SK-N-SH (cell line): ENCODE measurements around the gene CST2.

ENCODE experiments used
- ELF1 ChIP-seq: IDR thresholded peaks from 2 replicates; pipeline ENCODE4 v1.4.0; 2012
- EP300 ChIP-seq, 2 experiments: IDR thresholded peaks; 2 replicates each; pipeline versions ENCODE4 v1.4.0 to v1.6.1; 2012; ENCODE audit warnings: borderline replicate concordance in 1 of 2, low read depth in 1 of 2, low read length in 1 of 2
- FOSL2 ChIP-seq: IDR thresholded peaks from 2 replicates; pipeline ENCODE4 v1.4.0; 2012; ENCODE audit warnings: low read depth, mild to moderate bottlenecking, moderate library complexity, borderline replicate concordance
- JUND ChIP-seq: IDR thresholded peaks from 2 replicates; pipeline ENCODE4 v1.4.0; 2012
- MXI1 ChIP-seq: IDR thresholded peaks from 2 replicates; pipeline ENCODE4 v1.6.1; 2012; ENCODE audit warnings: mild to moderate bottlenecking, low read depth, low read length, improper control_type of control experiment
- NRF1 ChIP-seq: IDR thresholded peaks from 2 replicates; pipeline ENCODE4 v1.6.1; 2012; ENCODE audit warnings: low read depth, mild to moderate bottlenecking, low read length
- POLR2AphosphoS5 ChIP-seq: IDR thresholded peaks from 2 replicates; pipeline ENCODE4 v1.6.1; 2012; ENCODE audit warnings: low read depth, low read length
- RXRA ChIP-seq: IDR thresholded peaks from 2 replicates; pipeline ENCODE4 v1.4.0; 2012; ENCODE audit warnings: low read depth, mild to moderate bottlenecking, borderline replicate concordance
- TCF12 ChIP-seq: IDR thresholded peaks from 2 replicates; pipeline ENCODE4 v1.4.0; 2012
- TEAD4 ChIP-seq: IDR thresholded peaks from 2 replicates; pipeline ENCODE4 v1.4.0; 2012; ENCODE audit warnings: mild to moderate bottlenecking, borderline replicate concordance; ENCODE audit not compliant: insufficient read depth
- YY1 ChIP-seq: IDR thresholded peaks from 2 replicates; pipeline ENCODE4 v1.4.0; 2012; ENCODE audit warnings: low read depth, mild to moderate bottlenecking
- TF ChIP-seq, protein P1 (sequence below): fragments of 200-600 bp; sonication (generic); IDR thresholded peaks from 2 replicates; pipeline ENCODE4 v1.6.1; 2017; ENCODE audit warnings: antibody characterized with exemption, mild to moderate bottlenecking, moderate library complexity
- TF ChIP-seq, protein P2 (sequence below): IDR thresholded peaks from 2 replicates; pipeline ENCODE4; 2012
- TF ChIP-seq, protein P3 (sequence below): IDR thresholded peaks from 2 replicates; pipeline ENCODE4 v1.4.0; 2012; ENCODE audit warnings: low read depth

DNA sequence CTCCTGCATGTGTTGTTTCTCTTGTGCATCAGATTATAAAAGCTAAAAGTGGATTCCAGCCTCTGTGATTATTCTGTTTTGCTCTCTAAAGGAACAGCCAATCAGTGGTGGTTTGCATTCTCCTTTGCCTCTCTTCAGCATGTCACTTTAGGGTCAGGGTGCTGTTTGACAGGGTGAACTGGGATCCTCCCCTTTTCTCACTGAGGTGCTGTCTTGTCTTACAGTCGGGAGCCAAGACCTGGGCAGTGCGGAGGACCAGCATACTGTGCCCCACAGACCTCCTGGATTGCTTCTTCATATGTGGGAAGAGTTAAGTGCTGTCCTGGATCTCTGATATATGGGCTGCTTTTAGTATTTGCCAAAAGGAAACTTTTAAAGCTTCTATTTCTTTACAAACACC, 15.2 kb upstream of the CST2 start:
- no peak for TF ChIP-seq EP300 (IDR thresholded peaks at IDR 0.05; ENCODE audit: borderline replicate concordance in 1 of 2, low read depth in 1 of 2, low read length in 1 of 2)
- TF ChIP-seq, protein P1, sequence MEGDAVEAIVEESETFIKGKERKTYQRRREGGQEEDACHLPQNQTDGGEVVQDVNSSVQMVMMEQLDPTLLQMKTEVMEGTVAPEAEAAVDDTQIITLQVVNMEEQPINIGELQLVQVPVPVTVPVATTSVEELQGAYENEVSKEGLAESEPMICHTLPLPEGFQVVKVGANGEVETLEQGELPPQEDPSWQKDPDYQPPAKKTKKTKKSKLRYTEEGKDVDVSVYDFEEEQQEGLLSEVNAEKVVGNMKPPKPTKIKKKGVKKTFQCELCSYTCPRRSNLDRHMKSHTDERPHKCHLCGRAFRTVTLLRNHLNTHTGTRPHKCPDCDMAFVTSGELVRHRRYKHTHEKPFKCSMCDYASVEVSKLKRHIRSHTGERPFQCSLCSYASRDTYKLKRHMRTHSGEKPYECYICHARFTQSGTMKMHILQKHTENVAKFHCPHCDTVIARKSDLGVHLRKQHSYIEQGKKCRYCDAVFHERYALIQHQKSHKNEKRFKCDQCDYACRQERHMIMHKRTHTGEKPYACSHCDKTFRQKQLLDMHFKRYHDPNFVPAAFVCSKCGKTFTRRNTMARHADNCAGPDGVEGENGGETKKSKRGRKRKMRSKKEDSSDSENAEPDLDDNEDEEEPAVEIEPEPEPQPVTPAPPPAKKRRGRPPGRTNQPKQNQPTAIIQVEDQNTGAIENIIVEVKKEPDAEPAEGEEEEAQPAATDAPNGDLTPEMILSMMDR, result no peak
- TF ChIP-seq POLR2AphosphoS5, result no peak
- no peak for TF ChIP-seq ELF1
- TF ChIP-seq RXRA, result no peak
- no peak for TF ChIP-seq FOSL2
- TF ChIP-seq YY1, result no peak
- no peak for TF ChIP-seq MXI1
- TF ChIP-seq JUND, result no peak
- TF ChIP-seq, protein P2, sequence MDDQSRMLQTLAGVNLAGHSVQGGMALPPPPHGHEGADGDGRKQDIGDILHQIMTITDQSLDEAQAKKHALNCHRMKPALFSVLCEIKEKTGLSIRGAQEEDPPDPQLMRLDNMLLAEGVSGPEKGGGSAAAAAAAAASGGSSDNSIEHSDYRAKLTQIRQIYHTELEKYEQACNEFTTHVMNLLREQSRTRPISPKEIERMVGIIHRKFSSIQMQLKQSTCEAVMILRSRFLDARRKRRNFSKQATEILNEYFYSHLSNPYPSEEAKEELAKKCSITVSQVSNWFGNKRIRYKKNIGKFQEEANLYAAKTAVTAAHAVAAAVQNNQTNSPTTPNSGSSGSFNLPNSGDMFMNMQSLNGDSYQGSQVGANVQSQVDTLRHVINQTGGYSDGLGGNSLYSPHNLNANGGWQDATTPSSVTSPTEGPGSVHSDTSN, result no peak
- no peak for TF ChIP-seq NRF1
- TF ChIP-seq TCF12, result no peak
- TF ChIP-seq TEAD4, result no peak
- TF ChIP-seq, protein P3, sequence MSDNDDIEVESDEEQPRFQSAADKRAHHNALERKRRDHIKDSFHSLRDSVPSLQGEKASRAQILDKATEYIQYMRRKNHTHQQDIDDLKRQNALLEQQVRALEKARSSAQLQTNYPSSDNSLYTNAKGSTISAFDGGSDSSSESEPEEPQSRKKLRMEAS, result no peak
